ENCODE results near the gene KPNA3.

DNA sequence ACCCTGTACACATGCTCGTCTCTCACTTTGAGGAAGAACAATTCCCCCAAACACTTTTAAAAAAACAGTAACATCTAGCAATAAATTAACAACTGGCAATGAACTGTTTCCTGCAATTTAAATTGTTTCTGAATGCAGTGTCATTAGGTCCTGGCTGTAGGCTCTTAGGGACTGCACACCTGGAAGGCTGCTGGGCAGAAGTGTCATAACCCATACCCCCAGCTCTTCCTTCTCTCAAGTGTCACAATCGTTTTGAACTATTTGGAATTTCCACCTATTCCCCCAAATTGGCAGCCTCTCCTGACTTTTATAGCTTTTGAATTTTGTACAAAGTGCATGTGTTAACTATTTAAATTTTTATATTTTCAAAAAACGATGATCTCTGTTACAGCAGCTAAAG is 38.2 kb upstream of the KPNA3 start:
- TF ChIP-seq, protein P1, sequence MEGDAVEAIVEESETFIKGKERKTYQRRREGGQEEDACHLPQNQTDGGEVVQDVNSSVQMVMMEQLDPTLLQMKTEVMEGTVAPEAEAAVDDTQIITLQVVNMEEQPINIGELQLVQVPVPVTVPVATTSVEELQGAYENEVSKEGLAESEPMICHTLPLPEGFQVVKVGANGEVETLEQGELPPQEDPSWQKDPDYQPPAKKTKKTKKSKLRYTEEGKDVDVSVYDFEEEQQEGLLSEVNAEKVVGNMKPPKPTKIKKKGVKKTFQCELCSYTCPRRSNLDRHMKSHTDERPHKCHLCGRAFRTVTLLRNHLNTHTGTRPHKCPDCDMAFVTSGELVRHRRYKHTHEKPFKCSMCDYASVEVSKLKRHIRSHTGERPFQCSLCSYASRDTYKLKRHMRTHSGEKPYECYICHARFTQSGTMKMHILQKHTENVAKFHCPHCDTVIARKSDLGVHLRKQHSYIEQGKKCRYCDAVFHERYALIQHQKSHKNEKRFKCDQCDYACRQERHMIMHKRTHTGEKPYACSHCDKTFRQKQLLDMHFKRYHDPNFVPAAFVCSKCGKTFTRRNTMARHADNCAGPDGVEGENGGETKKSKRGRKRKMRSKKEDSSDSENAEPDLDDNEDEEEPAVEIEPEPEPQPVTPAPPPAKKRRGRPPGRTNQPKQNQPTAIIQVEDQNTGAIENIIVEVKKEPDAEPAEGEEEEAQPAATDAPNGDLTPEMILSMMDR (IDR thresholded peaks at IDR 0.05) = no peak
- no peak for TF ChIP-seq POLR2A (IDR thresholded peaks at IDR 0.05)
